Activated naive CD8-positive, alpha-beta T cell treated with anti-CD3 and anti-CD28 coated beads, Interleukin-2, amount 50 U/mL, for 24 hours (primary cell): ENCODE data around the gene CFB.
"Not testable (repeated sequence)": the region's sequence is repeated elsewhere in the genome, so short reads cannot be mapped to it uniquely, and the experiment has no call there.

Source experiments
- ATAC-seq: fragments of 150-1000 bp; cut with Tn5 transposase; one replicate; pipeline ENCODE4 v1.10.0; 2021
- DNase-seq: peaks from one replicate; pipeline ENCODE4 v3.0.0; 2021
- H3K27ac Mint-ChIP-seq: one replicate; pipeline ENCODE4 v1.8.0; 2021; ENCODE audit warnings: mild to moderate bottlenecking, mixed read lengths
- H3K27me3 Mint-ChIP-seq: one replicate; pipeline ENCODE4 v1.8.0; 2021; ENCODE audit warnings: mixed read lengths
- H3K36me3 Mint-ChIP-seq: one replicate; pipeline ENCODE4 v1.8.0; 2021; ENCODE audit warnings: low read depth, mixed read lengths
- H3K4me1 Mint-ChIP-seq: one replicate; pipeline ENCODE4 v1.8.0; 2021; ENCODE audit warnings: mixed read lengths
- H3K4me3 Mint-ChIP-seq: one replicate; pipeline ENCODE4 v1.8.0; 2021; ENCODE audit warnings: mild to moderate bottlenecking, moderate library complexity, mixed read lengths
- H3K9me3 Mint-ChIP-seq: one replicate; pipeline ENCODE4 v1.8.0; 2021; ENCODE audit warnings: mixed read lengths

The CFB gene

GRCh38 chr6:31927863-31928671 is 17.8 kb upstream of the CFB start:
- Mint-ChIP-seq H3K27me3 (no peaks in the 10 kb centered on the region), H3K4me3 (no peak overlapping the region), H3K4me1 (no peaks in the 10 kb centered on the region), H3K36me3 (no peaks in the 10 kb centered on the region), H3K27ac (no peak overlapping the region), H3K9me3 (no peaks in the 10 kb centered on the region)
- ATAC-seq, result no peak
- DNase-seq, result no peak

- ATAC-seq (no peak), DNase-seq (no peak)
- no peaks in the 10 kb centered on the region for H3K27me3 Mint-ChIP-seq
- H3K27ac Mint-ChIP-seq, result no peak overlapping the region
- H3K9me3 Mint-ChIP-seq, result no peaks in the 10 kb centered on the region
- no peaks in the 10 kb centered on the region for H3K4me1 Mint-ChIP-seq
- no peak overlapping the region for H3K4me3 Mint-ChIP-seq
- H3K36me3 Mint-ChIP-seq, result no peaks in the 10 kb centered on the region
Observed at GRCh38 chr6:31928672-31928939, 17.3 kb upstream of the CFB start.

DNA sequence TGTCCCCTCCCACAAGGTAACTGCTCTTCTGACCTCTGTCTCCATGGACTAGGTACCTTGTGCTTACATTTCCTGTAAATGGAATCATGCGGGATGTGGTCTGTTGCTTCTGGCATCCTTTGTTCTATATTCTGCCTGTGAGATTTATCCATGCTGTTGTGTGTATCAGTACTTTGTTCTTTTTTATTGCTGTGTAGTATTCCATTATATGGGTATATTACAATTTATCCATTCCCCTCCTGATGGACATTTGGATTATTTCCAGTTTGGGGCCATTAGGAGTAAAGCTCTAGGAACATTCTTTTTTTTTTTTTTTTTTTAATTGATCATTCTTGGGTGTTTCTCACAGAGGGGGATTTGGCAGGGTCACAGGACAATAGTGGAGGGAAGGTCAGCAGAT is 14.9 kb upstream of the CFB start:
- DNase-seq, result no peak
- no peaks in the 10 kb centered on the region for H3K4me1 Mint-ChIP-seq
- H3K36me3 Mint-ChIP-seq, result no peaks in the 10 kb centered on the region
- ATAC-seq, result no peak
- H3K27ac Mint-ChIP-seq, result no peak overlapping the region
- H3K27me3 Mint-ChIP-seq, result no peaks in the 10 kb centered on the region
- H3K9me3 Mint-ChIP-seq, result no peaks in the 10 kb centered on the region
- H3K4me3 Mint-ChIP-seq, result no peak overlapping the region

GRCh38 chr6:31932137-31932536 is 13.8 kb upstream of the CFB start:
- not testable (repeated sequence) for H3K4me1 Mint-ChIP-seq, H3K27ac Mint-ChIP-seq, H3K27me3 Mint-ChIP-seq, DNase-seq, H3K36me3 Mint-ChIP-seq, H3K9me3 Mint-ChIP-seq, ATAC-seq, H3K4me3 Mint-ChIP-seq

- ATAC-seq, result no peak
- no peak for DNase-seq
- Mint-ChIP-seq H3K36me3 (no peaks in the 10 kb centered on the region), H3K27ac (no peak overlapping the region), H3K4me1 (no peaks in the 10 kb centered on the region), H3K27me3 (no peaks in the 10 kb centered on the region), H3K9me3 (no peaks in the 10 kb centered on the region), H3K4me3 (no peak overlapping the region)
Observed at GRCh38 chr6:31933537-31933936, 12.4 kb upstream of the CFB start.

GRCh38 chr6:31935021-31935420 is 10.9 kb upstream of the CFB start:
- H3K27ac Mint-ChIP-seq, result no peak overlapping the region
- H3K9me3 Mint-ChIP-seq, result no peaks in the 10 kb centered on the region
- H3K4me1 Mint-ChIP-seq, result no peaks in the 10 kb centered on the region
- H3K4me3 Mint-ChIP-seq, result no peak overlapping the region
- DNase-seq, result no peak
- no peaks in the 10 kb centered on the region for H3K36me3 Mint-ChIP-seq
- no peak for ATAC-seq
- no peaks in the 10 kb centered on the region for H3K27me3 Mint-ChIP-seq

GRCh38 chr6:31935823-31936222 is 10.1 kb upstream of the CFB start:
- H3K36me3 Mint-ChIP-seq, result no peaks in the 10 kb centered on the region
- ATAC-seq (no peak), DNase-seq (no peak)
- no peaks in the 10 kb centered on the region for H3K27me3 Mint-ChIP-seq
- no peaks in the 10 kb centered on the region for H3K4me1 Mint-ChIP-seq
- no peak overlapping the region for H3K4me3 Mint-ChIP-seq
- no peaks in the 10 kb centered on the region for H3K9me3 Mint-ChIP-seq
- H3K27ac Mint-ChIP-seq, result no peak overlapping the region

GRCh38 chr6:31940256-31940664 is 5.6 kb upstream of the CFB start:
- no peak for DNase-seq
- H3K9me3 Mint-ChIP-seq, result no peaks in the 10 kb centered on the region

DNA sequence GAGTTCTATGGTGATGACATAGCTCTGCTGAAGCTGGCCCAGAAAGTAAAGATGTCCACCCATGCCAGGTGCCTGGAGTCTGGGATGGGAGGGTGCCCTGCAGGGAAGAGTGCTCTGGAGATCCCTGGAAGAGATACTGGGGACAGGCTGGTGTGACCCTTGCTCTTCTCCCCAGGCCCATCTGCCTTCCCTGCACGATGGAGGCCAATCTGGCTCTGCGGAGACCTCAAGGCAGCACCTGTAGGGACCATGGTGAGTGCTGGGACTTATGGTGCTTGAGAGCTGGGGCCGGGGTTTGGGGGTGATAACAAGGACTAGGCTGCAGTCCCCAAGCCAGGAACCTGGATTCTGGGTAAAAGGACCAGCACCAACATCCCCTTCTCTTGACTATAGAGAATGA is 2.2 kb upstream of the CFB start:
- H3K9me3 Mint-ChIP-seq, result no peaks in the 10 kb centered on the region
- no peaks in the 10 kb centered on the region for H3K36me3 Mint-ChIP-seq
- H3K4me1 Mint-ChIP-seq, result peaks cover 7% of the 10 kb centered on the region
- H3K4me3 Mint-ChIP-seq, result no peak overlapping the region
- ATAC-seq (no peak), DNase-seq (no peak)
- H3K27me3 Mint-ChIP-seq, result peaks cover 11% of the 10 kb centered on the region
- H3K27ac Mint-ChIP-seq, result no peak overlapping the region

More at GRCh38 chr6:31940256-31940664, 5.6 kb upstream of the CFB start:
- H3K27ac Mint-ChIP-seq, result no peak overlapping the region
- no peak overlapping the region for H3K4me3 Mint-ChIP-seq
- H3K36me3 Mint-ChIP-seq, result no peaks in the 10 kb centered on the region
- H3K27me3 Mint-ChIP-seq, result peaks cover 11% of the 10 kb centered on the region
- H3K4me1 Mint-ChIP-seq, result peaks cover under 1% of the 10 kb centered on the region
- no peak for ATAC-seq

- H3K4me3 Mint-ChIP-seq, result no peak overlapping the region
- H3K27me3 Mint-ChIP-seq, result peaks cover 11% of the 10 kb centered on the region
- DNase-seq (no peak), ATAC-seq (no peak)
- peaks cover 7% of the 10 kb centered on the region for H3K4me1 Mint-ChIP-seq
- no peak overlapping the region for H3K27ac Mint-ChIP-seq
- H3K36me3 Mint-ChIP-seq, result no peaks in the 10 kb centered on the region
- no peaks in the 10 kb centered on the region for H3K9me3 Mint-ChIP-seq
Observed at GRCh38 chr6:31945154-31945506, 765 bp upstream of the CFB start.

DNA sequence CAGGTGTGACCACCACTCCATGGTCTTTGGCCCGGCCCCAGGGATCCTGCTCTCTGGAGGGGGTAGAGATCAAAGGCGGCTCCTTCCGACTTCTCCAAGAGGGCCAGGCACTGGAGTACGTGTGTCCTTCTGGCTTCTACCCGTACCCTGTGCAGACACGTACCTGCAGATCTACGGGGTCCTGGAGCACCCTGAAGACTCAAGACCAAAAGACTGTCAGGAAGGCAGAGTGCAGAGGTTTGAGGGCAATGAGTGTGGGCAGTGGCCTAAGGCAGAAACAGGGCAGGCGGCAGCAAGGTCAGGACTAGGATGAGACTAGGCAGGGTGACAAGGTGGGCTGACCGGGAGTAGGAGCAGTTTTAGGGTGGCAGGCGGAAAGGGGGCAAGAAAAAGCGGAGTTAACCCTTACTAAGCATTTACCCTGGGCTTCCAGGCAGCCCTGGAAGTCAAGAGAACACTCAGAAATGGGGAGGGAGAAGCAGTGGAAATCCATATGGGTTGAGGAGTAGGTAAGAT is 533 bp downstream of the CFB start:
- DNase-seq, result no peak
- no peak overlapping the region for H3K27ac Mint-ChIP-seq
- peaks cover 3% of the 10 kb centered on the region for H3K36me3 Mint-ChIP-seq
- H3K27me3 Mint-ChIP-seq, result peaks cover 8% of the 10 kb centered on the region
- no peak for ATAC-seq
- no peak overlapping the region for H3K4me3 Mint-ChIP-seq
- no peaks in the 10 kb centered on the region for H3K9me3 Mint-ChIP-seq
- H3K4me1 Mint-ChIP-seq, result peaks cover 7% of the 10 kb centered on the region

GRCh38 chr6:31947070-31947675 is 1.3 kb downstream of the CFB start:
- Mint-ChIP-seq H3K4me1 (peaks cover 7% of the 10 kb centered on the region), H3K36me3 (peaks cover 3% of the 10 kb centered on the region), H3K27me3 (peaks cover 8% of the 10 kb centered on the region), H3K9me3 (no peaks in the 10 kb centered on the region), H3K27ac (no peak overlapping the region), H3K4me3 (no peak overlapping the region)
- ATAC-seq (no peak), DNase-seq (no peak)

DNA sequence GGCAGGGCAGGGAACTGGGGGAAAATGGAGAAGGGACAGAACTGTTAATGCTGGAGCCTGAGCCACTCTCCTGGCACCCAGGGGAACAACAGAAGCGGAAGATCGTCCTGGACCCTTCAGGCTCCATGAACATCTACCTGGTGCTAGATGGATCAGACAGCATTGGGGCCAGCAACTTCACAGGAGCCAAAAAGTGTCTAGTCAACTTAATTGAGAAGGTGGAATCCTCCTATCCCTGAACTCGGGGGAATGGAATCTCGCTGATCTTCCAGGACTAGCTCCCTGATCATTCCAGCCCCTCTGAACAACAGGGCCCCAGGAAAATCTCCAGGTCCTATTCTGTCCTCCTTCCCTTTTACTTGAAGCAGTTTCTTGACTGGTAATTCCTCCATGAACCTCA is 2.0 kb downstream of the CFB start:
- H3K36me3 Mint-ChIP-seq, result peaks cover 3% of the 10 kb centered on the region
- H3K4me1 Mint-ChIP-seq, result peaks cover 7% of the 10 kb centered on the region
- peaks cover 3% of the 10 kb centered on the region for H3K27me3 Mint-ChIP-seq
- H3K4me3 Mint-ChIP-seq, result no peak overlapping the region
- no peaks in the 10 kb centered on the region for H3K9me3 Mint-ChIP-seq
- DNase-seq, result no peak
- no peak overlapping the region for H3K27ac Mint-ChIP-seq
- ATAC-seq, result no peak

- Mint-ChIP-seq H3K4me3 (no peak overlapping the region), H3K27ac (no peak overlapping the region), H3K9me3 (no peaks in the 10 kb centered on the region), H3K27me3 (peaks cover 2% of the 10 kb centered on the region), H3K36me3 (peaks cover 5% of the 10 kb centered on the region), H3K4me1 (peaks cover 7% of the 10 kb centered on the region)
- DNase-seq (no peak), ATAC-seq (no peak)
Observed at GRCh38 chr6:31948306-31948705, 2.4 kb downstream of the CFB start.

DNA sequence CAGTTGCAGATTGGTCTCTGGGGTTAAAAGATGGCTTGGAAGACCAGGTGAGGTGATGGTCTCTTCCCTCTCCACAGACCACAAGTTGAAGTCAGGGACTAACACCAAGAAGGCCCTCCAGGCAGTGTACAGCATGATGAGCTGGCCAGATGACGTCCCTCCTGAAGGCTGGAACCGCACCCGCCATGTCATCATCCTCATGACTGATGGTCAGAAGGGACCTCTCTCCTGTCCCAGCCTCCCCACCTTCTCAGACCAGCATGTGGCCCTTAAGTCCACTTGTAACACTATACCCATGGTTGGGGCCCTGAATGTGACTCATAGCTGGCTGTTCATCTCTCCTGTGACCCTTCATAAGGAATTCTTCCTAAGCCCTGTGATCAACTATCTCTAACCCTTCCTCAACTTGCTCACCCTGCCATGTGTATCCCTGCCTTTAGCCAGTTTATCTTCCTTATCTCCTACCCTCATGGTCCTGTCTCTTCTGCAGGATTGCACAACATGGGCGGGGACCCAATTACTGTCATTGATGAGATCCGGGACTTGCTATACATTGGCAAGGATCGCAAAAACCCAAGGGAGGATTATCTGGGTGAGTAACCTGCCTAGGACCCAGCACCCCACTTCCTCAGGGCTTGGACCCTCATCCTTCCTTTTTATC is 3.0 kb downstream of the CFB start:
- H3K36me3 Mint-ChIP-seq, result peaks cover 11% of the 10 kb centered on the region
- no peak overlapping the region for H3K4me3 Mint-ChIP-seq
- no peak overlapping the region for H3K27ac Mint-ChIP-seq
- peaks cover 7% of the 10 kb centered on the region for H3K4me1 Mint-ChIP-seq
- ATAC-seq, result no peak
- DNase-seq, result no peak
- no peaks in the 10 kb centered on the region for H3K9me3 Mint-ChIP-seq
- peaks cover 2% of the 10 kb centered on the region for H3K27me3 Mint-ChIP-seq
